DOHH2 (cell line): ENCODE measurements around the gene PTPN2.

Source experiments
- EZH2phosphoT487 ChIP-seq: fragments of 200-600 bp; sonication (generic); IDR thresholded peaks from 2 replicates; pipeline ENCODE4 v1.6.1; 2017; ENCODE audit warnings: borderline replicate concordance, mild to moderate bottlenecking, antibody characterized with exemption, low read length, moderate library complexity, mixed read lengths
- TF ChIP-seq, protein P1 (sequence below): fragments of 200-600 bp; sonication (generic); IDR thresholded peaks from one replicate; pipeline ENCODE4 v1.5.1; 2014; ENCODE audit warnings: antibody characterized with exemption, mild to moderate bottlenecking, low read depth, low read length; ENCODE audit not compliant: poor library complexity, severe bottlenecking

DNA sequence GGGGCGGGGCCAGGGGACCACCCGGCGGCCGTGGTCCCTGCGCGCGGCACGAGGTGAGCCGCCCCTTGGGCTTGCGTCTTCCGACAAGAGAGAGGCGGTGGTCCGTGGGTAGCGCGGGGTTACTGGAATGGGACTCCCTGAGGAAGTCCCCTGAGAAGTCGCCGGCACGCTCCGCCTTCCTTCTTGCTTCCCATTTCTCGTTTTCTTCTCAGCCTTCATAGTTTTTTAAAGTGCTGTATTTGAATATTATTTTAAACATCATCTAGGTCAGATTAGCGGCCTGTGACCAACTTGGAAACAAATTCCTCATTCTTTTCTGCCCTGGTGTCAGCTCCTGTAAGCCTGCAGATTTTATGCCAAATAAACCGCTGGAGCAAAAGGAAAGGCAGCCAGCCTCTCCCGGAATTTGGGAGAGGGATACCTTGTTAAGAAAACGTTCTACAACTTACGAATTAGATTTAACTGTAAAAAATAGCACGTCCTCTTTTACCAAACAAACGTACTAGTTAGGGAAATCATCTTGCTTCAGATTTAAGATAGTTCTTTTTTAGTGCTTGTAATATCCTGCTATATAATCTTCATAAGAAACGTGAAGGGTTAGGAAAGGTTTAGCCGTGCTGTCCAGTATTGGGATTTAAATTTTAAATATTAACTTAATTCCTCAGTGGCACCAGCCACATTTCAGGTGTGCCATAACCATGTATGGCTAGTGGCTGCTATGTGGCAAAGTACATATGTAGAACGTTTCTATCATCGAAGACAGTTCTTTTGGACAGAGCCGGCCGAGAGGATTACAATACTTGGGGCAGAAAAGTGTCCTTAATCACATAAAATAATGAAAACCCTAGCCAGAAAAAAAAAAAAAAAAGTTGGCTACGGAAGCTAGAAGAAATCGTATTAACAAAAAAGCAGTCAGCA lies 628 bp upstream of the PTPN2 start:
- TF ChIP-seq, protein P1, sequence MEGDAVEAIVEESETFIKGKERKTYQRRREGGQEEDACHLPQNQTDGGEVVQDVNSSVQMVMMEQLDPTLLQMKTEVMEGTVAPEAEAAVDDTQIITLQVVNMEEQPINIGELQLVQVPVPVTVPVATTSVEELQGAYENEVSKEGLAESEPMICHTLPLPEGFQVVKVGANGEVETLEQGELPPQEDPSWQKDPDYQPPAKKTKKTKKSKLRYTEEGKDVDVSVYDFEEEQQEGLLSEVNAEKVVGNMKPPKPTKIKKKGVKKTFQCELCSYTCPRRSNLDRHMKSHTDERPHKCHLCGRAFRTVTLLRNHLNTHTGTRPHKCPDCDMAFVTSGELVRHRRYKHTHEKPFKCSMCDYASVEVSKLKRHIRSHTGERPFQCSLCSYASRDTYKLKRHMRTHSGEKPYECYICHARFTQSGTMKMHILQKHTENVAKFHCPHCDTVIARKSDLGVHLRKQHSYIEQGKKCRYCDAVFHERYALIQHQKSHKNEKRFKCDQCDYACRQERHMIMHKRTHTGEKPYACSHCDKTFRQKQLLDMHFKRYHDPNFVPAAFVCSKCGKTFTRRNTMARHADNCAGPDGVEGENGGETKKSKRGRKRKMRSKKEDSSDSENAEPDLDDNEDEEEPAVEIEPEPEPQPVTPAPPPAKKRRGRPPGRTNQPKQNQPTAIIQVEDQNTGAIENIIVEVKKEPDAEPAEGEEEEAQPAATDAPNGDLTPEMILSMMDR = no peak
- TF ChIP-seq EZH2phosphoT487 = no peak
